Limb (tissue), 2 donors: Measurements from ENCODE around the gene HMGXB3.

Experiments
- DNase-seq, 2 donors: peaks; one replicate each; pipeline ENCODE4 v3.0.0-alpha.2; 2016; ENCODE audit errors: extremely low spot score in 2 of 2

HMGXB3 gene

DNA sequence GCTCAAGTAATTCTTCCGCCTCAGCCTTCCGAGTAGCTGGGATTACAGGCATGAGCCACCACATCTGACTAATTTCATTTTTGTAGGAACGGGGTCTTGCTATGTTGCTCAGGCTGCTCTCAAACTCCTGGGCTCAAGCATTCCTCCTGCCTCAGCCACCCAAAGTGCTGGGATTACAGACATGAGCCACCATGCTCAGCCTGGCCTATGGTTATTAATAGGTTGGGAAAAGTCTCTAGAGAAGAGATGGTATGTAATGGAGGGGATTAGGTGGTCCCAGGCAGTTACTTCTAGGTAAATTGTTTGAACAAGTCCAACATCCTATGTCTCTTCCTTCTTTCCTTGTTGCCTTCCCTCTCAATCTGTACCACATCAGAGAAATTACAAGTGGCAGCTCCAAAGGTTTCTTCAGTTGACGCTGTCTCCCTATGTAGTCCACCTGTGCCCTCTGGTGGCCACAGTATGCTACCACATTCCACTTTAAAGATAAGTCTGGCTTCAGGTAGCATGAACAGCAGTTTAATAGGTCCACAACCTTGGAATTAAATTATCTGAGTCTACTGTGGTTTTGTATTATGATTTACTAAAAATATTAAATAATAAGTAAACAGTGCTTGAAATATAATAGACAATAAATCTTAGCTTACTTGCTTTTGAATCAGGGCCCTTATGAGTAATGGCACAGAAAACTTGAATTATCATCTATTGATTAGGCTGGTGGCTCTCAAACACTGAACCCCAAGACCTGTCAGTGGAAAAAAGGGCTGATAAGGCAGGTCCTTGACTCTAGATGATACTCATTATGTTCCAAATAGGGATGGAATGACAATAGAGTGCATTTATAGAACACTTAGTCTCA lies 9.8 kb upstream of the HMGXB3 start:
- DNase-seq = peak; percentile 70 to 78

DNA sequence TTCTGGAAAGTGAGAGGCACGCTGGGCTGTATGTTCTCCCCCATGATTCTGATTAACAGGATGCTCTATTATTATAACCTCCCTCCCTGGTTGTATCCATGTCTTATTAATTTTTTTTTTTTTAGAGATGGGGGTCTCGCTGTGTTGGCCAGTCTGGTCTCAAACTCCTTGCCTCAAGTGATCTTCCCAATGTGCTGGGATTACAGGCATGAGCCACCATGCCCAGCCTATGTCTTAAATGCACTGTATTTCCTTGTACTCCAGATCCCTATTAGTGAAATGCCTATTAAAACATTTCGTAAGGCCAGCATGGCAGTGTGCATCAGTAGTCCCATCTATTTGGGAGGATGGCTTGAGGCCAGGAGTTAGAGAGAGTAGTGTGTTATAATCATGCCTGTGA lies 7.1 kb upstream of the HMGXB3 start:
- no peak for DNase-seq

DNA sequence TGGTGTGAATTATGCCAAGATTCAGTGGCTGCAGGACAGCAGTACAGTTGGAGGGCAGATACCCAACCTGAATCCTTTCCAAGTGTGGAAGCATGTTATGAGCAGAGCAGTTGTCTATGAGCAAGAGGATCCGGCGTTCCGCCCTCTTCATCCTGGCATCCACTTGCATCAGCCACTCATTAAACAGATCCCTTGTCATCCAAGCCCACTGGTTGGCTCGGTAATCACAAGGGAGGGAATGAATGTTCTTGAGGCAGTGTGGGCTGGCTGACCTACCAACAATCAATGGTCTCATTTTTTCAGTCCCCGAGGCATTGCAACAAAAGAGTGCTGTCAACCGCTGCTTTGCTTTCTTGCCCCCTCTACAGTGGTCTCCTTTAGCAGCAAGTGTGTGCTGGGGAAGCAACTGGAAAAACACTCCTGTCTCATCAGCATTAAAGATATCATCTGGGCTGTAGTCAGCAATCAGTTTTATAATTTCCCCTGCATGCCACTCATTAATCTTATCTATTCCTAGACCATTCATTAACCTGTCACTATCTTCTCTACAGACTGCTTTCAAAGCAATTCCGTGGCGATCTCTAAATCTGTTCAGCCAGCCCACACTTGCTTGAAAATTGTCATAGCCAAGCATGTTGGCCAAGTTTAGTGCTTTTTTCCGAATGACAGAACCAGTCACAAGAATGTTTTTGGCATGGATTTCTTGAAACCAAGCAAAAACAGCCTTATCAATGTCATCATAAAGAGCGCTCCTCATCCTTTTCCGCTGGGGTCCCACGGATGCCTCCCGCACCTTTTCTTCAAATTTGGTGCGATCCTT lies 4.9 kb upstream of the HMGXB3 start:
- DNase-seq = no peak

DNA sequence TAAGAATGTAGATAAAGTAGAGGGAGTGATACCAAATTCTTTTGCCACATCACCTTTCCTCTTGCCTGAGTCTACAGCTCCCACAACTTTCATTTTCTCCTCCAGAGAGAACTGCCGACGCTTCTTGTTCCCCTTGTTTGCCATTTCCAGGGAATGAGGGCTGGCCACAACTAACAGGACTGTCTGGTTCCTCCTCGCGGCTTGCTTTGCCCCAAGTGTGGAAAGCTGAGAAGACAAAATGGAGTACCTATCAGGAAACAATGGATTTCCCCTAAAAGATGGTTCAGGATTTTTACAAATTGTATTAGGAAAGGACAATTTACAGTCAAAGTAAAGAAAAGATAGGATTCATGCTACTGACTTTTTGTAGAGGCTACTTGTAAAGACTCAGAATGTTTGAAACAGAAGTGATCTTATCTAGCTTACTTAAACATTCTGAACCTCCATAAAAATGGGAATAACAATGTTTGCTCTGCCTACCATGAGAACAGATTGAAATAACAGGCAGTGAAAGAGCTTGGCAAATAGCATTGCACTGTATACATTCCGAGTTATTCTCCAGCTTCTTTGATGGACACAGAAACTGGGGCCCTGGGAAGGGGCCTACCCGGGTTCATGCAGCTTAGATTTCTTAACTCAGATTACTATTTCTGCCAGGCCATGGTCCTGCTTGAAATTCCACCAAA lies 4.2 kb upstream of the HMGXB3 start:
- no peak for DNase-seq

DNA sequence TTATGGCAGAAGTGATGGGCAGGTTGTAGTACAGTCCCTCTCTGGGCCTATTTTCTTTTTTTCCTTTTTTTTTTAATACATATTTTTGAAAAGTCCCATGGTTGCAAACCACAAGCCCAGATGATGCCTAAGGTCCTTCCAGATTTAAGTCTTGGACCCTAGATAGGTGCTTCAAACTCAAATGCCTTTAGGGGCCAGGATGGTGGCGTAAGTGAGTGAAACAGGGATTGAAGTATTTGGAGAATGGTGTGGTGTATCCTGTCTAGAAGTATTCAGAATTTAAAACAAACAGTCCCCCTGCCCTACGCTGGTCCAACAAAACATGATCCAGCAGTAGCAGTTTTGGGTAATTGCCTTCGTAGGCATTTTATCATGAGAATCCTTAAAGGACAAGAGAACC lies 2.3 kb upstream of the HMGXB3 start:
- DNase-seq = no peak

DNA sequence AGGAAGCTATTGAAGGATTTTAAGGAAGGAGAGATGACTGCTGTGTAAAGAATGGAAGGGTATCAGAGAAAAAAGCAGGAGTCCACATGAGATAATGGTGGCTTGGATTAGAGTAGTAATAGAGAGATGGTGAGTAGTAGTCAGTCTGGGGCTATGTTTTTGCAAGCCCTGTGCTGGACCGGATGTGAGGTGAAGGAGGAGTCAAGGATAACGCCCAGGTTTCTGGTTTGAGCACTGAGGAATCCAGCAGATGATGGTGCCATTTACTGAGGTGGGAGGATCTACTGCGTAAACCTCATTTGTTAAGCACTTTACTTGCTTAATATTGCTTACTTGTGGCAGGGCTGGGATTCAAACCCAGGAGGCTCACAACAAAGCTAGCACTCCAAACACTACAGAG lies 1.2 kb upstream of the HMGXB3 start:
- no peak for DNase-seq

DNA sequence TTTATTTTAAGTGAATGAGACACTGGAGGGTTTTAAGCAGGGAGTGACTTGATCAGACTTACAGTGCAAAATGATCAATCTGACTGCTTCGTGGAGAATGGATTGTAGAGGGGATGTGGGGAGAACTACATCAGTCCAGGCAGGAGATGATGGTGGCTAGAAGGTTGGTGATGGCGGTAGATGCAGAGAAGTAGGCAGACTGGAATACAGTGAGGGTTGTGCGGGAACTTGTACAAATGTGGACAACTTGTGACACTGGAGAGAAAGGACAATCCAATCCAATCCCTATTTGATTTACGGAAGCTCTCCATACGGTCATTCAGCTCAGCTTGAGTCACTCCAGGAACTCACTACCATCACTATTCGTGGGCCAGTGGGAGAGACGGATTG lies 678 bp upstream of the HMGXB3 start:
- no peak for DNase-seq

DNA sequence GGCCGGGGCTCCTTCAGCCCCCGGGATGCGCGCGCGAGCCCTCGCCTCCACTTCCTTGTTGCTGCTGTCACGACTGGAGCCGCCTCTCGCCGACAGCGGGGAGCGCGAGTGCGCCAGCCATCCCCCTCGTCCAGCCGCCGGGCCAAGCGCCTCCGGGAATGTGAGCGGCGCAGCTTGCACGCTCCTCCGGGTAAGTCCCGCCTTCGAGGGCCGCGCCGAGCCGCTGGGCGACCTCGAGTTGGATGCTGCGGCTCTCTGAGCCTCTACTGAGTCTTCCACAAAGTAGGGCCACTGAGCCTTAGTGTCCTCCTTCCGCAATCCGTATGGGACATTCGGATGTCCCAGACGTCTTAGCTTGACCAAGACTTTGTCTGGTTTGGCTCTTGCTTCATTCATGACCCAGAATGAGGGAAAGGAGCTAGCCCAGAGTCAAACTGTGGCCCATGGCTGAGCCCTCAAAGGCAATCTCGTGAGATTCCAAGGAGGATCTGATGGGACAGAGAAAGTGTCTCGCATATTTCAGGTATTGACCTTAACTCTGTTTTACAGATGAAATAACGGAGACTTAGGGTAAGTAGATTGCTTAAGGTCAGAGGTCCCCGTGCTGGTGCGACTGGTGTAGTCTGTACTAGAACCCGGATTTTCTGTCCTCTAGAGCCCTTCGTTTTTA lies 586 bp downstream of the HMGXB3 start:
- DNase-seq = no peak

DNA sequence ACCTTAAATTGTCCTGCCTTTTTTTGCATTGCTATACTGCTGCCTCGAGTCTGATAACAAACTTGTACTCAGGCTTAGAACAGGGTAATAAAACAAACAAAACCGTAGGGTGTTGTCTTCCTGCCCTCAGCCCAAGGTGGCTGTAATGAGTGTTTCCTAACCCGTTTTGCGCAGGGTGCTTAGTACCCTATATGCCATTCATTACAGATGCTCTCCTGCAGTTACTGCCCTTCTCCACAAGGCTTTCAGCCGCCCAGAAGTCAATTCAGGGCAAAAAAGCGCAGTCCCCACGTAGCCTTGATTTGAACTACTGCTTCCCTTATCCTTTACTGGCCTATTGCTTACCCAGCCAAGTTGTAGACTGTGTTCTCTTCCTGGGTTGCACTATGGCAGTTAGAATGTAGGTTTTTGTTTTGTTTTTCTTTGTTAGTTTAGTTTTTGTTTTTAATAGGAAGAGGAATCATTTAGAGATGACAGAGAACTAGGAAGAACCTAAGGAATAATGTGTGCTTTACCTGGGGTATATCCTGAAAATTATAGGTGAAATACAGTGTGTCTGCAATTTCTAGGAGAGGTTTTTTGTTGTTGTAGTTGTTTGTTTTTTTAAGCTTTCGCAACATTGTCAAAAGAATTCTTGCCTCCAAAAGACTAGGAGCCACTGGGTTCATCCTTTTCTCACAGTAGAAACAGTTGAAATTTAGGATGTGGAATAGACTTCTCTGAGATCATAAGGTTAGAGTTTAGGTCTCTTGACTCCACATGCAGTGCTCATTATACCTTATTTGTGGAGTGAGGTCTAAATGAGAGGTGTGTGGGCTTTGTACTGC lies 1.3 kb downstream of the HMGXB3 start:
- DNase-seq = peak in 1 of 2 donors; percentile 15

DNA sequence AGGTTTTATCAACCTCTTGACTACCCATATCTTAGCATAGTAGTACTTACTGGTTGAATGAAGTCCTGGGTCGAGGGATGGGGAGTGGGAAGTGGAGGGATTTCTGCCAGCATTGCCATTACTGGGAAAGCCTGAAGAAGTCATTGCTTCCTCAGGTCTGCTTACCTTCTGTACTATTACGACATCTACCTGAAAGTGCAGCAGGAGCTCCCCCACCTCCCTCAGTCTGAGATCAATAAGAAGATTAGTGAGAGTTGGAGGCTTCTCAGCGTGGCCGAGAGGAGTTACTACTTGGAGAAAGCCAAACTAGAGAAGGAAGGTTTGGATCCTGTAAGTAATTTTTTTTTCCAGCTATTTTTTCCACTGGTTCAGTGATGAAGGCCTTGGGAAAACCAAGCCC lies 5.8 kb downstream of the HMGXB3 start:
- DNase-seq = no peak

DNA sequence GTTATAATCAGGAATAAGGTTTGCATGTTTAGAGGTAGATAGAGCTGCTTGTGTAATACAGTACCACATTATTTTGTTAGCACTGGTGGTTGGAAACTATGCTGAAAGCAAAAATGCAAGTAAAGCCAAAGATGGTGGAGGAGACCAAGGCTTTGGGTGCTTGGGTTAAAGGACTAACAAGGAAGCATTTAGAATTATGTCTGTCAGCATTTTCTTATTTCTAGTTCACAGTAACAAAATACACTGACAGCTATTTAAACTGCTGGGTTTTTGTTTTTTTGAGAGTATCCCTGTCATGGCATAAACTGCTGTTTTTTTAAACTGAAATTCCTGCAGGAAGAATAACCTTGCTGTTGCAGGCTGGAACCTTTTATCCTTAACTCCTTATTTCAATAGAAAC lies 6.5 kb downstream of the HMGXB3 start:
- DNase-seq = no peak

DNA sequence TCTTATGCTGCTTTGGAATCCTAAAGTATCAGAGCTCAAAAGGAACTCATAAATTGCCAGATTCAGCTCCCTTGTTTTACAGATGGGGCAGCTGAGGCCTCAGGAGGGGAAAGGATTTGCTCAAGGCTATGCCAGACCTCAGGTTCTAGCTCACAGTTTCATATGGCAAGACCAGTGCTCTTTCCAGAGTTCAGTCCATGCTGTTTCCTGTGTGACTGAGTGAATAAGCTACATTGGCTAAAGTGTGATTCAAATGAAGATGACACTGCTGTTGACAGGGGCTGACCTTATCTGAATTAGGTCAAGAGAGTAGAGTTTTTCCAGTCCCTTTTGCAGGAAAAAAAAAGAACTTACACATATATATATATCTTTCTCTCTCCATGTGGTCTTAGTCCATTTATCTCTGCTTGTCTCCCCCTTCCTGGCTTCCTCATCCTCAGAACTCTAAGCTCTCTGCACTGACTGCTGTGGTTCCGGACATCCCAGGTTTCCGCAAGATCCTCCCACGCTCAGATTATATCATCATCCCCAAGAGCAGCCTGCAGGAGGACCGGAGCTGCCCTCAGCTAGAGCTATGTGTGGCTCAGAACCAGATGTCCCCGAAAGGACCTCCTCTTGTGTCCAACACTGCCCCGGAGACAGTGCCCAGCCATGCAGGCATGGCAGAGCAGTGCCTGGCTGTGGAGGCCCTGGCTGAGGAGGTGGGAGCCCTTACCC lies 9.3 kb downstream of the HMGXB3 start:
- no peak for DNase-seq

DNA sequence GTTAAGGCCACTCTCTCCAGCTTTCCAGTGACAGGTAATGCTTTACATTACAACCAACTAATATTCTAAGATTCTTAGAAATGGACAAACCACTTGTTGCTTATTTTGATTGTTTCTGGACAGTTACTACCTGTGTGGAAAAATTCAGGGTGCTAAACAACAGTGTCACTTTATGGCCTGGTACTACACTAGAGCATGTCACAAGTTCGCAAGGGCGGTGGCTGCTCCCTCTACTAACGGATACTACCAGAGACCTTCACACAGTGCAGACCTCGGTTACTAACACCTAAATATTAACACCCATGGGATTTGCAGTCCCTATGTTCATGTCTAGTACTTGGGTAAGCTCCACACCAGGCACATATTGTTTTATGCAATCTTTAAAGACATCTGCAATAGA lies 13.4 kb downstream of the HMGXB3 start:
- DNase-seq = no peak

DNA sequence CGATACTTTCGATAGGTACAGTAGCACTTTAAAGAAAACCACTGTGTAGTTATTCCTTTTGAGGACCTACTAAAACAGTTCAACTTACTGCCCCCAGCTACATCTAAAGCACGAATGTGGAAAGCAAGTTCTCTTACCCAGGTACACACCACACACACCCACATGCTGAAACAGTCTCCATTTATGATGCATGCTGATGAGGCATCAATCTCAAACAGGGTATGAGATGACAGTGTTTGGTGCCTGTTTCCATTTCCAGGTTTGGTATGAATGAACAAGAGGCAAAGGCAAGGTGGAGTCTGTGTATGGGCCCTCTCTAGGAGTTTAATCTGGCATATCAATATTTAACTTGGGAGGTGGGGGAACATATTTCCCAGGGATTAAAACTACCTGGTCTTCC lies 13.9 kb downstream of the HMGXB3 start:
- no peak for DNase-seq

DNA sequence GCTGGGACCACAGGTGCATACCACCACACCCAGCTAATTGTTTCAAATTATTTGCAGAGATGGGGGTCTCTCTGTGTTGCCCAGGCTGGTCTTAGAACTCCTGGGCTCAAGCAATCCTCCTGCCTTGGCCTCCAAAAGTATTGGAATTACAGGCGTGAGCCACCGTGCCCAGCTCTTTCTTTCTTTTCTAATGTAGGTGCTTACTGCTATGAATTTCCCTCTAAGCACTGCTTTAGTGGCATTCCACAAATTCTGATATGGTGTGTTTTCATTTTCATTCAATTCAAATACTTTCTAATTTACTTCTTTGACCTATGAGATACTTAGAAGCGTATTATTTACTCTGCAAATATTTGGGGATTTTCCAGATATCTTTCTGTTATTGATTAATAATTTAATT lies 14.9 kb downstream of the HMGXB3 start:
- DNase-seq = no peak

DNA sequence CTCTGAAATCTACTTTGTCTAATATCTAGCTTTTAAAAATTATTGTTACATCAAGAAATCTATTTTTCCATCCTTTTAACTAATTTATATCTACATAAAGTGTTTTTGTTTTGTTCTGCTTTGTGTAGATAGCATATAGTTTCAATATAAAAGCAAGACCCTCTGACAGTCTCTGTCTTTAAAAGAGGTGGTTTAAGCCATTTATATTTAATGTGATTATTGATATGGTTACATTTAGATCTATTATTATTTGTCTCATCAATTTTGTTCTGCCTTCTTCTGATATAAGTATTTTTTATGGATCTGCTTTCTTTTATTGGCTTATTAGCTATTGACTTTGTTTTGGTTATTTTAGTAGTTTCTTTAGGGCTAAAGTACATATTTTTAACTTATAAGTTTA lies 16.0 kb downstream of the HMGXB3 start:
- no peak for DNase-seq

DNA sequence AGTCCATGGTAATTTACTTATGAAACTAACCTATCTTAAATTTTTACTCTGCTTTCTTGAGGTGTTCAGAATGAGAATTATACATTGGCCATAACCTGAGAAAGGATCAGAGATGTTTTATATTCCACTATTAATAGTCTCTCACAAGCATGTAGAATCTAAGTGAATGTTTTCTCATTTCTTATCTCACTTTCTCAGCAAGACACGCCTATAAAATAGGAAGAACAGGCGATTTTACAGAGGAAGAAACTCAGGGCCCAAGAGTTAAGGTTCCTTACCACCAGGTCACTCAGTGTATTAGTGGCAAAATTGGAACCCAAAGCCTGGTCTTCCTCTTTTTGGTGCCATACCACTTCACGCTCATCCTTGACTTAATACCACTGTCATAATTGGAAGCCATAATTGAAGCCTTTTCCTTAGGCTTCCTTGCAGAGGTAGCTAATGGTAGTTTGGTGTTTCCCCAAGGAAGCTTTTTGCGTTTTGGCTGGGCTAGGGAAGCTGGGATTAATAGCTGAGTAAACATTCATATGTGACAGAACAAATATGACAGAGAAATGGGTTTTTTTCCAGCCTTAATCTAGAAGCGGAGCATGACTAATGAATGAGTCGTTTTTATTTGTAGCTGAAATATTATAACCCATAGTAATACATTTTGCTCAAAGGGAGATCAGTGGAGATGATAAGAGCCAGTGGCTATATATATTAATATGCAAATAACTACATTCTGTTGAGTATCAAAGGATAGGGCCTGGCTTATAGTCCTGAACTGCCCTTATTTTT lies 16.9 kb downstream of the HMGXB3 start:
- no peak for DNase-seq

DNA sequence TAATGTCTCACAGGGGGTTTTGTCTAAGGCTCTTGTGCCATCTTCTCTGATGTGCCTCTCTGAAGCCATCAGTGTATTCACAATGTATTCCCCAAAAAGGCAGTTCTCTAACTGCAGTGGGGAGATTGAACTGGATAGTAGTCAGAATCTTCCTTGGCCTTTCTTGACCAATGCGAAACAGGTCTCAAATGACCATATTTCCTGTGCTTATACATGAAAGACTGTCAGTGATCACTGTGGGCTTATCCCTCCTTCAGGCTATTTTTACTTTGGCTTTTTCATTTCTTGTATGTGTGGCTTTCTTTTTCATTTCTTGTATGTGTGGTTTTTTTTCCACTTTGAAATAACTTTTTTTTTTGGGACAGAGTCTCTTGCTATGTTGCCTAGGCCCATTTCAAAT lies 19.7 kb downstream of the HMGXB3 start:
- no peak for DNase-seq

DNA sequence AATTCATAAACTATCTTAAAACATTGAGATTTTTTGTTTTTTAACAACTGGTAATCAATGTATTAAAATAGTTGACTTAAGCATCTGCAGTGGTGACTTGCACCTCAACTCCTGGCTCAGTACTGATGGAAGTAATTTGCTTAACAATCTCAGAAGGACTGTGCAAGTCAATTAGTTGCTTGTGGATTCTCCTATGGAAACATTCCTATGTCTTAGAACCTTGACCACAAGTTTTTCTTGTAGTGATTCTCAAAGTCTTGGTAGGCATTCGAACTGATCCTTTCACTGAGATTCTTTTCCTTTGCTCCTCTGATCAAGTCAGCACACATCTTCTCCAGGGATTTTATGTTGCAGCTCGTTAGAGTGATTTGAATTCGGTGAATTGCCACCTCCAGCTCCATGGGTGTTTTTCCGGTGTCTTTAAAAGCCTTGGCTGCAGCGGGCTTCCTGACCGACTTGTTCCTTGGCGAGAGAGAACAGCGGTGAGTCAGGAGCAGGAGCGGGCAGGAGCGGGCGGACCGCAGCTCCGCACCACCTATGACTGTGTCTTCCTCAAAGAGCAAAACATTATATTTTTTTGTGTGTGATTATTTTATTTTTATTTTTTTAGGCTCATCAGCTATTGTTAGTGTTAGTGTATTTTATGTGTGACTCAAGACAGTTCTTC lies 21.1 kb downstream of the HMGXB3 start:
- no peak for DNase-seq
